ENCODE measurements around the gene RBM26. TPM values are rescaled to one million over a fixed set of nuclear protein-coding genes. Genes with fewer than 3 reads are reported as not detected.

Gene RBM26
- total RNA-seq, 1 experiment from 2014 or later: 70.5 TPM

- no peak overlapping the region for H3T11ph ChIP-seq (ENCODE audit: low read length)
- H3K27ac Mint-ChIP-seq: peak overlapping the region in 2 of 3 experiments; percentile 4 to 74; a peak in 3 of 7 replicates
- no peaks in the 10 kb centered on the region for H4K20me1 ChIP-seq (ENCODE audit: control insufficient read depth, insufficient read depth, insufficient read length)
- H3K23ac ChIP-seq (ENCODE audit: insufficient read length, low read depth, low read length): no peak overlapping the region
- DNase-seq: no peak
- H4K91ac ChIP-seq (ENCODE audit: insufficient read length, low read depth, low read length): no peak overlapping the region
- no peaks in the 10 kb centered on the region for H3K9me3 Mint-ChIP-seq
- H3K4me1 ChIP-seq (ENCODE audit: insufficient read depth, low read length): no peaks in the 10 kb centered on the region
- H4K8ac ChIP-seq (replicated peaks; ENCODE audit: insufficient read length, low read depth, low read length): no peak overlapping the region
- no peak overlapping the region for H4K5ac ChIP-seq (ENCODE audit: insufficient read length, low read depth, low read length)
- no peaks in the 10 kb centered on the region; a peak in 1 of 4 replicates for H3K4me1 Mint-ChIP-seq
- H3K9me3 ChIP-seq (ENCODE audit: control insufficient read depth, low read depth, low read length): no peaks in the 10 kb centered on the region
- H3K79me2 ChIP-seq (ENCODE audit: insufficient read depth, low read length): no peaks in the 10 kb centered on the region
- H3K27me3 Mint-ChIP-seq (ENCODE audit: low read depth): no peaks in the 10 kb centered on the region
- no peak overlapping the region for H3K4me2 ChIP-seq (ENCODE audit: insufficient read depth, insufficient read length, low read length)
- H2AFZ ChIP-seq (ENCODE audit: low read length): no peak overlapping the region
- H3K4me3 Mint-ChIP-seq: no peak overlapping the region
- H2BK12ac ChIP-seq (ENCODE audit: insufficient read length, low read depth, low read length): no peak overlapping the region
- H3K18ac ChIP-seq (ENCODE audit: insufficient read length, low read depth, low read length): no peak overlapping the region
- H2AK5ac ChIP-seq (ENCODE audit: insufficient read length, low read length): no peak overlapping the region
- no peak overlapping the region for H2BK15ac ChIP-seq (ENCODE audit: low read depth, low read length)
- no peak overlapping the region for H3K56ac ChIP-seq (ENCODE audit: insufficient read length, low read depth, low read length)
- no peak overlapping the region for H2BK120ac ChIP-seq (ENCODE audit: low read depth, low read length, poor library complexity, severe bottlenecking)
- no CpG with 5 or more reads among the region's 6 CpGs for WGBS (ENCODE audit: extremely low coverage, insufficient read length, low lambda C conversion rate)
- no peak overlapping the region for H2BK20ac ChIP-seq (ENCODE audit: low read depth, low read length, poor library complexity, severe bottlenecking)
- H3K36me3 Mint-ChIP-seq (ENCODE audit: insufficient read depth in 1 of 3, low read depth in 3 of 3): peaks cover 21 to 49% (median 43%) of the 10 kb centered on the region in 3 experiments
- H3K23me2 ChIP-seq (ENCODE audit: insufficient read length, low read depth, low read length, poor library complexity, severe bottlenecking): no peaks in the 10 kb centered on the region
- no peak overlapping the region for H3K14ac ChIP-seq (ENCODE audit: insufficient read depth, low read length)
- no peak overlapping the region for H3K4ac ChIP-seq (ENCODE audit: low read depth, low read length)
- H3K27me3 ChIP-seq (ENCODE audit: insufficient read depth, low read length): no peaks in the 10 kb centered on the region
- H3K9ac ChIP-seq (ENCODE audit: extremely low read depth, insufficient read length, low read length): no peak overlapping the region
- no peak for TF ChIP-seq CTCF (conservative IDR thresholded peaks at IDR 0.05)
- H3K27ac ChIP-seq (ENCODE audit: insufficient read length, low read depth, low read length): no peak overlapping the region
- peaks cover 2% of the 10 kb centered on the region for H3K79me1 ChIP-seq (ENCODE audit: insufficient read depth, low read depth, low read length, poor library complexity, severe bottlenecking)
- no peak overlapping the region for H2BK5ac ChIP-seq (ENCODE audit: insufficient read length, low read length)
Measured at GRCh38 chr13:79374578-79374977, 31.5 kb downstream of the RBM26 start.
